Renal cortex interstitium (tissue), 11 donors: ENCODE results near the gene CENPO. TPM values are rescaled to one million over a fixed set of nuclear protein-coding genes. Genes with fewer than 3 reads are reported as not detected.
"Not testable (repeated sequence)": the region's sequence is repeated elsewhere in the genome, so short reads cannot be mapped to it uniquely, and the experiment has no call there.

Experiments
- DNase-seq, 11 donors: peaks; one replicate each; pipeline ENCODE4 v3.0.0-alpha.2; 2013; ENCODE audit warnings: low read depth in 9 of 11, low spot score in 4 of 11; ENCODE audit errors: extremely low read depth in 1 of 11
- polyA plus RNA-seq, 3 donors: library from polyadenylated mRNA; unstranded; fragments of 120-200 nt; gene quantifications; one replicate each; pipeline ENCODE4 v1.2.1, GENCODE V29; 2013; ENCODE audit not compliant: insufficient read length in 3 of 3

CENPO gene
- polyA plus RNA-seq, 3 donors, result 19.2 to 21.0 (median 19.9) TPM

GRCh38 chr2:24771764-24772586 is 21.2 kb upstream of the CENPO start:
- DNase-seq, result no peak

DNA sequence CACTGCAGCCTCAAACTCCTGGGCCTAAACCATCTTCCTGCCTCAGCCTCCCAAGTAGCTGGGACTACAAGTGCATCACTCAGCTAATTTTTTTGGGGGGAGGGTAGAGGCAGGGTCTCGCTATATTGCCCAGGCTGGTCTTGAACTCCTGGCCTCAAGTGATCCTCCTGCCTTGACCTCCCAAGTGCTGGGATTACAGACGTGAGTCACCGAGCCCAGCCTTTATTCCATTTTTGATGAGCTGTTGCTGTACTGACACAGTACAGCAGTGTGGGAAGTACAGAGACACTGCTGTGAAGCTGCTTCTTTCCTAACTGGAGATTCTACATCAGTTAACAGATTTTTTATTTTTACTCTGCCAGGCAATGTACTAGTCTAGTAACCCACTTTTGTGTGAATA is 18.9 kb upstream of the CENPO start:
- no peak for DNase-seq

DNA sequence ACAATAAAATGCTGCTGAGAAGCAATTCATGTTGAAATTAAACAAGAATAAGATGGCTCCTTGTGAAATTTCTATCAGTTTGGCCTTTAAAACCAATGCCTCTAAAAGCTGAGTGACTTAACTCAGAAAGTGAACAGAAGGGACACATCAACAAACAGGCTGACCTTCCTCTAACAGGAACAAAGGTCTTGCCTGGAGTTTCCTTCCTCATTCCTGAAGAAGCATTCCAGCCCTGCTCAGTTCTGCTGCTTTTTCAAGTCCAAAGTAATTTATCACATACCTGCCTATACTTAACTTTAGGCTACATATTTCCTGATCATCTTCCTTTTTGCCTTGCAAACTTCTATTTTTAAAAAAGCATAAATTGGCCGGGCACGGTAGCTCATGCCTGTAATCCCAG is 14.1 kb upstream of the CENPO start:
- no peak for DNase-seq

DNA sequence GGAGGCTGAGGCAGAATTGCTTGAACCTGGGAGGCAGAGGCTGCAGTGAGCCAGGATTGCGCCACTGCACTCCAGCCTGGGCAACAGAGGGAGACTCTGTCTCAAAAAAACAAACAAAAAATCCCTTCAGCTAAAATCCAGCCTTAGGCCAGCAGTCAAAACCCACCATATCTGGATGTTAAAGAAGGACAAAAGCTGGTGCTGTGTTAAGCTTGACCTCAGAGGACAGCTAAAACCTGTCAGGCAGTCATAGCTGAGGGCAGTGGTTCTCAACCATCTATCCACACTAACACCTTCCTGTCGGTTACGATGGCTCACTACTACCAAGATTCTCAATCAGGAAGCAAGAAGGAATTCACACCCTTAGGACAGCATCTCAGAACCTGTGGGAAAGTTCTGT is 9.6 kb upstream of the CENPO start:
- DNase-seq, result no peak

- DNase-seq, result no peak
Observed at GRCh38 chr2:24785671-24786321, 7.4 kb upstream of the CENPO start.

DNA sequence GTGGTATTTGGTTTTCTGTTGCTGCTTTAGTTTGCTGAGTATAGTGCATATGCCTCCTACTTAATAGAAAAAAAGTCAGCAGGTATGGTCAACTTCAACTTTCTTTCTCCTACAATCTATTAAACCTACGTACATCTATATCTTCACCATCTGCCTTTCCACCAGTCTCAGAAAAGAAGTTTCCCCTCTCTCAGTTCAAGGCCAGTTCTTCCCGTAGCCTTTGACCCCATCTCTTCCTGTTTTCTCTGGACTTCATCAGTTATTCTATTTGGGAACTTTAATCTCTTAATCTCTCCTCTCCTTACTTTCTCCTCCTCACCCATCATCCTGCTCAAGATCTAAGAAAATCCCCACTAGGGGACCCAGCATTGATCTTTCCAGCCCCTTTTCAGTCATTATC is 5.7 kb upstream of the CENPO start:
- DNase-seq, result no peak

DNA sequence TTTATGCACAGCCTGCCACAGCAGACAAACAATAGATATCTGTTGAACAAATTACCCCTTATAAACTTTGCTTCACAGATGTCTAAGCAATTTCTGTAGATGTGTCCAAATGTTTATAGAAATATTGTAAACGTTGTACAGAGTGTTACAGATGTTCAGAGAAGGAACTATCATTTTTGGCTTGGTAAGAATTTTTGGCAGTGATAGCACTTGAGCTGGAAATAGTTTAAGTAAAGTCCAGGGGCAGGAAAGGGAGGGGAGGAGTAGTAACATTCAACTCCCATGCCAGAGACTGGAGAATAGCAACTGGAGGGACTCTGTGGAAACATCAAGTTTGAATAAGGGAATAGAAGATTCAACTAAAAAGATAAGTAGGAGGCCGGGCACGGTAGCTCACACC is 4.4 kb upstream of the CENPO start:
- DNase-seq, result no peak

DNA sequence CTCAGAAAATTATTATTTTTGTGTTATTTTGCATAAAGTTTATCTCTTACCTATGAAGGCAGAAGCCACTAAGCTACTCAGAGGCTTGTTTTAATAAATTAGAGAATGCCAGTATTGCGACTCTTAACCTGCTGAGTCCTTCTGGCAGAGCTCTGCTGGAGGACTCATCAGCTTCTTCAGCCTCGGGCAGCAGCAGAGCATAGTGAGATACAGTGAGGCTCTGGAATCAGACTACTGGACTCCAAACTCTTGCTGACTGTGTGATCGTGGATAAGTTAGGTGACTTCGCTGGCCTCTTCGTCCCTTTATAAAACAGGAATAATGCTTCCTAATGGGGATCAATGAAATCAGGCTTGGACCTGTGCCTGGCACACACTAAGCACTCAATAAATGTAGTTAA is 1.8 kb upstream of the CENPO start:
- no peak for DNase-seq

- DNase-seq, result no peak
Observed at GRCh38 chr2:24792542-24792873, 717 bp upstream of the CENPO start.

DNA sequence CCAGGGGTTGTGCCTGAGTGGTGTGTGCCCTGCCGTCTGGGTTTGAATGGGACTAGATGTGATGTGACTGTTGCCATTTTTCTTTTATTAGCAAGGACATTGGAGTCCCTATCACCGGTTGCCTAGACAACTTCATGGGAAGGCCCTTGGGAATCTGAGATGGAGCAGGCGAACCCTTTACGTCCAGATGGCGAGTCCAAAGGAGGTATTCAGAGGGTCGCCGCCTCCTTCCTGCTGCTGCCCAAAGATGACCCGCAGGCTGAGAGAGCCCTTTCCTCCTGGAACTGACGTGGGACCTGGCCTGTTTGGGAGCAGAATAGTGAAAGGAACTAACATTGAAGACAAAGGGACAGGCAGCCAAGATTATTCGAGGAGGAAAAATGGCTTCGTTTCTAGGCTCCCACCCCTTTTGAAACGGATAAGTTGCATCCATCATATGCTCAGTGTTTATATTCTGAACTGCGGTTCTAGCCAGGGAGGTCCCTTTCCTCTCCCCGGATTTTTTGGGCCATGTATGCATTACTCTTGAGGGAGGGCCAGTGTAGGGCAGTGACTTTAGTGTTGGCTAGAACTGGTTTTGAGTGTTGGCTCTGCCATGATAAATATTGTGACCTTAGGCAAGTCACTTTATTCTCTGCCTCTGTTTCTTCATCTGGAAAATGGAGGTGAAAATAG is 673 bp downstream of the CENPO start:
- DNase-seq, result no peak

- no peak for DNase-seq
Observed at GRCh38 chr2:24797644-24798043, 4.4 kb downstream of the CENPO start.

DNA sequence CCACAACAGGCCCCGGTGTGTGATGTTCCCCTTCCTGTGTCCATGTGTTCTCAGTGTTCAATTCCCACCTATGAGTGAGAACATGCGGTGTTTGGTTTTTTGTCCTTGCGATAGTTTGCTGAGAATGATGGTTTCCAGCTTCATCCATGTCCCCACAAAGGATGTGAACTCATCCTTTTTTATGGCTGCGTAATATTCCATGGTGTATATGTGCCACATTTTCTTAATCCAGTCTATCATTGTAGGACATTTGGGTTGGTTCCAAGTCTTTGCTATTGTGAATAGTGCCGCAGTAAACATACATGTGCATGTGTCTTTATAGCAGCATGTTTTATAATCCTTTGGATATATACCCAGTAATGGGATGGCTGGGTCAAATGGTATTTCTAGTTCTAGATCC is 7.3 kb downstream of the CENPO start:
- DNase-seq, result not testable (repeated sequence)

DNA sequence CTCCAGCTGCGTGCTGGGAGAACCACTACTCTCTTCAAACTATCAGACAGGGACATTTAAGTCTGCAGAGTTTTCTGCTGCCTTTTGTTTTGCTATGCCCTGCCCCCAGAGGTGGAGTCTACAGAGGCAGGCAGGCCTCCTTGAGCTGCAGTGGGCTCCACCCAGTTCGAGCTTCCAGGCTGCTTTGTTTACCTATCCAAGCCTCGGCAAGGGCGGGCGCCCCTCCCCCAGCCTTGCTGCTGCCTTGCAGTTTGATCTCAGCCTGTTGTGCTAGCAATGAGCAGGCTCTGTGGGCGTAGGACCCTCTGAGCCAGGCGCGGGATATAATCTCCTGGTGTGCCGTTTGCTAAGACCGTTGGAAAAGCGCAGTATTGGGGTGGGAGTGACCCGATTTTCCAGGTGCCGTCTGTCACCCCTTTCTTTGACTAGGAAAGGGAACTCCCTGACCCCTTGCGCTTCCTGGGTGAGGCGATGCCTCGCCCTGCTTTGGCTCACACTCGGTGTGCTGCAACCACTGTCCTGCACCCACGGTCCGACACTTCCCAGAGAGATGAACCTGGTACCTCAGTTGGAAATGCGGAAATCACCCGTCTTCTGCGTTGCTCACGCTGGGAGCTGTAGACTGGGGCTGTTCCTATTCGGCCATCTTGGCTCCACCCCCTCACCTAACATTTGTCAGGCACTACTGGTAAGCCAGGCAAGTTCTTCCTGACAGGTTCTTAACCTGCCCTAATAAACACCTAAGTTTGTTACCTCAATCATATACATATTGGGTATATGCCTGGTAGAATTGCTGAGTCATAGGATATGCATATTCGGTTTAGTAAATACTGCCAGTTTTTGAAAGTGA is 12.8 kb downstream of the CENPO start:
- not testable (repeated sequence) for DNase-seq

GRCh38 chr2:24806661-24807036 is 13.4 kb downstream of the CENPO start:
- no peak for DNase-seq

DNA sequence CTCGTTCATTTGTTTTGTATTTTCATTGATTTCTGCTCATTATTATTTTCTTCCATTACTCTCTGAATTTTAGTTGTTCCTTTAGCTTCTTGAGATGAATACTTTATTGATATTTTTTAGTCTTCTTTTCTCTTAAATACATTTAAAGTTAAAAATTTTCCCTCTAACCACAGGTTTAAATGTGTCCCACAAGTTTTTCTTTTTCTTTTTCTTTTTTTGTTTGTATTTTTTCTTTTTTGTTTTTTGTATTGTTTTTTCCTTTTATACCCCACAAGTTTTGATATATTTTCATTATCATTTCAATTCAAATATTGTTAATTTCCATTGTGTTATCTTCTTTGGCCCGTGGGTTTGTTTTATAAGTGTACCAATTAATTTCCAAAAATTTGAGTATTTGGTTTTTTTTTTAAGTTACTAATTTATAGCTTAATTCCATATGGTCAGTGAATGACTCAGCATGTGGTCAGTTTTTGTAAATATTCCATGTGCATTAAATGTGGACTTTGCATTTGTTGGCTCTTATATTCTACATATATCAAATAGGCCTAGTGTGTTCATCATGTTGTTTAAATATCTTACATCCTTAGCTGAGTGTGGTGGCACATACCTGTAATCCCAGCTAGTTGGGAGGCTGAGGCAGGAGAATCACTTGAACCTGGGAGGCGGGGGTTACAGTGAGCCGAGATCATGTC is 16.2 kb downstream of the CENPO start:
- DNase-seq, result no peak

- DNase-seq, result no peak
Observed at GRCh38 chr2:24813691-24814137, 20.5 kb downstream of the CENPO start.

GRCh38 chr2:24814516-24814915 is 21.3 kb downstream of the CENPO start:
- no peak for DNase-seq

DNA sequence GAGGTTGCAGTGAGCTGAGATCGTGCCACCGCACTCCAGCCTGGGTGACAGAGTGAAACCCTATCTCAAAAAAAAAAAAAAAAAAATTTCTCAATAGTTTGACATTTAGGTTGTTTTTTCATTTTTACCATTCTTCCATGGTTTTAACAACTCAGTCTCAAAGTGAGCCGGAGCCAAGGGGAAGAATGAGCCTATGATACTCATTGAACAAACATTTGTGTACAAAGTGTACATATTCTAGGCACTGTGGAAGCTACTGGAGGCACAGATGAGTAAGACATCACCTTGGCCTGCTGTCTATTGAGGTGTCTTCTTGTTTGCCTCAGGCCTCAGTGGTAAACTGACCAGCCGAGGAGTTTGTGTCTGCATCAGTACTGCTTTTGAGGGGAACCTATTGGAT is 21.9 kb downstream of the CENPO start:
- no peak for DNase-seq

- DNase-seq, result no peak
Observed at GRCh38 chr2:24816404-24816803, 23.2 kb downstream of the CENPO start.
